BLaER1 treated with 17β-estradiol and CSF1 and Interleukin-3, amounts not matched to agents 10 nM and 100 nM (cell line): ENCODE results near the gene ODR4.
"Not testable (repeated sequence)": the region's sequence is repeated elsewhere in the genome, so short reads cannot be mapped to it uniquely, and the experiment has no call there.

Experiments used
- H3K27ac ChIP-seq, 11 experiments: shearing (Covaris generic); formaldehyde crosslinking; 2 replicates each; pipeline ENCODE4 v1.8.1; 2022
- H3K27me3 ChIP-seq, 11 experiments: shearing (Covaris generic); formaldehyde crosslinking; 2 replicates each; pipeline ENCODE4 v1.8.1; 2022
- H3K36me3 ChIP-seq, 11 experiments: shearing (Covaris generic); formaldehyde crosslinking; 2 replicates each; pipeline ENCODE4 v1.8.1; 2022
- H3K4me1 ChIP-seq, 10 experiments: shearing (Covaris generic); formaldehyde crosslinking; 2 replicates each; pipeline ENCODE4 v1.8.1; 2022
- H3K4me2 ChIP-seq, 11 experiments: shearing (Covaris generic); formaldehyde crosslinking; 2 replicates each; pipeline ENCODE4 v1.8.1; 2022
- H3K4me3 ChIP-seq, 10 experiments: shearing (Covaris generic); formaldehyde crosslinking; 2 replicates each; pipeline ENCODE4 v1.8.1; 2022
- H3K9ac ChIP-seq, 11 experiments: shearing (Covaris generic); formaldehyde crosslinking; 2 replicates each; pipeline ENCODE4 v1.8.1; 2022
- H3K9me3 ChIP-seq, 11 experiments: shearing (Covaris generic); formaldehyde crosslinking; replicated peaks in 1 of 11; 2 replicates each; pipeline ENCODE4 v1.8.1; 2022
- H4K20me1 ChIP-seq, 11 experiments: shearing (Covaris generic); formaldehyde crosslinking; 2 replicates each; pipeline ENCODE4 v1.8.1; 2022
- Cebpa-rat ChIP-seq, 11 experiments: shearing (Covaris generic); IDR thresholded peaks; 2 replicates each; pipeline ENCODE4 v1.8.1; 2022

Gene ODR4

DNA sequence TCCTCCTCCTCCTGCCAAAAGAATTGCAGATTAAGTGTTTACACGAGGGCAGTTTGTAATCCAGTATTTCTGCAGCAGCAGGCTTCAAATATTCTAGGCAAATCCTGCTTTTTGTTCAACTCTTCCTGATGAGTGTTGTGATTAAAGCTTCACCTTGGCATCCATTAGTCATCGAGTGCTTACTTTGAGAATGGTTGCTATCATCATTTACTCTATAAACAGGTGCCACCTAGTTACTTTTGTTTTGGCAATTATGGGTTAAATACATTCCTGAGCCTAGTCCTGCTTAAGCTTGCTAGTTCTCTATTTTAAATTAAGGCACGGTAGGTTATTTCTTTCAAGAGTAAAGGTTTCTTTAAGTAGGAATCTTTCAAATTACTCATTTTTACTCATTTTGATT, 64.9 kb downstream of the ODR4 start:
- TF ChIP-seq Cebpa-rat (IDR thresholded peaks at IDR 0.05), result no peak
- no peaks in the 10 kb centered on the region for H3K27me3 ChIP-seq
- no peak overlapping the region for H3K27ac ChIP-seq
- no peak overlapping the region for H3K9ac ChIP-seq
- peaks cover 0 to 15% (median 8%) of the 10 kb centered on the region in 11 experiments; a peak in 9 of 22 replicates for H3K36me3 ChIP-seq
- peaks cover 0 to 46% (median 17%) of the 10 kb centered on the region in 10 experiments; a peak in 13 of 20 replicates for H3K4me1 ChIP-seq
- no peak overlapping the region for H3K4me3 ChIP-seq
- no peaks in the 10 kb centered on the region for H4K20me1 ChIP-seq
- H3K4me2 ChIP-seq, result no peak overlapping the region
- H3K9me3 ChIP-seq, result 0 out of 22 replicates have a peak, but pooled peaks cover 0 to 6% (median 0%) of the 10 kb centered on the region in 11 experiments

DNA sequence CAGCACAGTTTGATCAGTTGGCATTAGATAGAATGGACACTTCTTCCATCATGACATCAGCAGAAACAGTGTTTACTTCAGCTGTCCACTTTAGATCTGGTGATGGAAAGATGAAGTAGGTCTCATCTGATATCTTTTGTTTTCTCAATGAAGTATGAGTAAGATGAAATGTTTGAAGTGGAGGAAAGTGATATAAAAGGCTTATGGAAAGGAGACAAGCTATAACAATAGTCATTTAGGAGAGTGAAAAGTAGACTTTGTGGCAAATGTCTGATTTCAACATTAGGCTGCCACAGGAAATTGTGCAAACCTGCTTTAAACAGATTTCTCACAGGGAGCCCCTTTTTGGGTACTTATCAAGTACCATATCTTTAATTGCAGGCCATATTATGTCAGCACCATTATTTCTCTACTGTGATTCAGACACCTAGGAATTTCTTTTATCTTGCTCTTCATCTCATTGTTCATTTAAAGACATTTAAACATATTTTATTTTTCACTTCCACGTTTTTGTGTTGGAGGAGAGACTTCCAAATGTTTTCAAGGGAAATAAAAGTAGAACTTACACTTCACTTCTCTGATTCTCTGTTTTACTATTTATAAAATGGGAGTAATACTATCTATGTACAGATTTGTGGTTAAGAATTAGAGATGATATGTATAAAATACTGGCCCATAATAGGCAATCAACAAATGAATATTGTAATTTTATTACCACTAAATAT, 67.2 kb downstream of the ODR4 start:
- TF ChIP-seq Cebpa-rat (IDR thresholded peaks at IDR 0.05), result peak in 2 of 11 experiments; percentile 36 to 52; a peak in 2 of 22 replicates
- no peaks in the 10 kb centered on the region for H3K27me3 ChIP-seq

GRCh38 chr1:186443638-186444037, 68.0 kb downstream of the ODR4 start:
- no peak for TF ChIP-seq Cebpa-rat (IDR thresholded peaks at IDR 0.05)
- peak overlapping the region in 1 of 11 experiments; percentile 31; a peak in 2 of 22 replicates for H3K4me2 ChIP-seq
- no peaks in the 10 kb centered on the region for H3K36me3 ChIP-seq
- peaks cover 0 to 41% (median 17%) of the 10 kb centered on the region in 10 experiments; a peak in 13 of 20 replicates for H3K4me1 ChIP-seq
- peak overlapping the region in 2 of 11 experiments; percentile 38 to 71; a peak in 3 of 22 replicates for H3K27ac ChIP-seq
- H3K4me3 ChIP-seq, result no peak overlapping the region
- no peak overlapping the region for H3K9ac ChIP-seq
- no peaks in the 10 kb centered on the region for H4K20me1 ChIP-seq
- no peaks in the 10 kb centered on the region for H3K9me3 ChIP-seq
- no peaks in the 10 kb centered on the region for H3K27me3 ChIP-seq

More for the DNA sequence above, 67.2 kb downstream of the ODR4 start:
- Histone ChIP-seq H3K4me1 (peaks cover 0 to 46% (median 17%) of the 10 kb centered on the region in 10 experiments; a peak in 13 of 20 replicates), H3K4me3 (peak overlapping the region in 1 of 10 experiments; percentile 34; a peak in 1 of 20 replicates), H3K9ac (peak overlapping the region in 3 of 11 experiments; percentile 20 to 39 (median 31); a peak in 3 of 22 replicates), H3K36me3 (no peaks in the 10 kb centered on the region), H3K9me3 (no peaks in the 10 kb centered on the region), H3K27ac (peak overlapping the region in 9 of 11 experiments; percentile 18 to 75 (median 47); a peak in 15 of 22 replicates), H3K4me2 (peak overlapping the region in 8 of 11 experiments; percentile 42 to 66 (median 60); a peak in 14 of 22 replicates), H4K20me1 (no peaks in the 10 kb centered on the region)

DNA sequence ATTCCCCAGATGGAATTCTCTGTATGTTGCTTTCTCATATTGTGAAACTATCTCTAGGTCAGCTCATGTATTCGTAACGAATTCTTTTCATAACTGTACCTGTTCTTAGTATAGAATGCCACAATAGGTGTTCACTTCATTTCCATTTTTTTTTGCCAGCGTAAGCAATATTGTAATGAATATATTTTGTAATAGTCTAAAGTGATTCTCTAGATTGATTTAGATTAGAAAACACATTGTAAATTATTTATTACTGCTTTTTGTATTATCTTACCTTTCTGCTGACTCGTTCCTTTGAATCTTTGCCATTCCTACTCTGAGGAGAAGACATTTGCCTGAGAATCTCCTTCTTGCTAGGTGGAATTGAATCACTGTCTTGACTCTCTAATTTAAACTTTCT, 70.5 kb downstream of the ODR4 start:
- no peak overlapping the region for H3K4me2 ChIP-seq
- H4K20me1 ChIP-seq, result no peaks in the 10 kb centered on the region
- H3K27ac ChIP-seq, result no peak overlapping the region
- H3K9me3 ChIP-seq, result no peaks in the 10 kb centered on the region
- H3K36me3 ChIP-seq, result no peaks in the 10 kb centered on the region
- no peak overlapping the region for H3K4me3 ChIP-seq
- no peak for TF ChIP-seq Cebpa-rat (IDR thresholded peaks at IDR 0.05)
- H3K4me1 ChIP-seq, result peaks cover 0 to 31% (median 17%) of the 10 kb centered on the region in 10 experiments; a peak in 13 of 20 replicates
- H3K27me3 ChIP-seq, result no peaks in the 10 kb centered on the region
- no peak overlapping the region for H3K9ac ChIP-seq

DNA sequence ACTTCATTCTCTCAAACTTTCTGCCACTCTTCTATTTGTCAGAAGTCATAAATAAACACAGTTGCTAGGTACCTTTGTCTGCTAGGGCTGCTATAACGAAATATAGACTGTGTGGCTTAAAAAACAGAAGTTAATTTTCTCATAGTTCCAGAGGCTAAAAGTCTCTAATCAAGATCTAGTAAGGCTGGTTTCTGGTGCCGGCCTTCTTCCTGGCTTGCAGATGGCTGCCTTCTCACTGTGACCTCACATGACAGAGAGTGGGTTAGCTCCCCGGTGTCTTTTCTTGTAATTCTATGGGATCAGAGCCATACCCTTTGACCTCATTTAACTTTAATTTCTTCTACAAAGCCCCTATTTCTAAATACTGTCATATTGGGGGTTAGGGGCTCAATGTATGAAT, 79.3 kb downstream of the ODR4 start:
- Histone ChIP-seq H3K4me2 (no peak overlapping the region), H3K9ac (no peak overlapping the region), H3K27ac (no peak overlapping the region), H3K36me3 (no peaks in the 10 kb centered on the region; a peak in 1 of 22 replicates), H4K20me1 (no peaks in the 10 kb centered on the region), H3K27me3 (no peaks in the 10 kb centered on the region), H3K9me3 (no peaks in the 10 kb centered on the region), H3K4me1 (no peaks in the 10 kb centered on the region), H3K4me3 (no peak overlapping the region)
- no peak for TF ChIP-seq Cebpa-rat (IDR thresholded peaks at IDR 0.05)

DNA sequence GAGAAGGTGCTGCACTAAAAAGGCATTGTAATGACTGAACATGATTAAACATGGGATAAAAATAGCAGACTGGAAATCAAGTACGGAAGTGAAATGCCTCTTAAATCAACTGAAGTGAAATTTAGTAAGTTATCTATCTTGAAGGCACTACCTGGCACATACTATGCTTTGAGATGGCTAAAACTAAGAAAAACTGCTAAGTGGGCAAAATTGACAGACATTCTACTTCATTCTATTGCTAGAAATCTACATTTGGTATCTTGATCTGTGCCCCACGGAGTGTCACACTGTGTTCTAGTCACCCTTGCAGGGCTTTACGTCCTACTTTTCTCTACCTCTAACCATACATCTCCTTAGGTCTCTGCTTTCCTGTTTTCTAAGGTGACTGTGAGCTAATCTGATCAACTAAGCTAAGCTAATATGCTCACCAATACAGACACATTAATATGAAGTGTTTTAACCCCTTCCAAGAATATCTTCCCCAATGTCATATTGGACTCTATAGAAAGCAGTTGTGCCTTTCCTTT, 81.2 kb downstream of the ODR4 start:
- Histone ChIP-seq H3K4me2 (no peak overlapping the region), H3K27me3 (no peaks in the 10 kb centered on the region), H3K9me3 (no peaks in the 10 kb centered on the region), H4K20me1 (no peaks in the 10 kb centered on the region), H3K4me3 (no peak overlapping the region), H3K36me3 (no peaks in the 10 kb centered on the region; a peak in 1 of 22 replicates), H3K4me1 (no peaks in the 10 kb centered on the region), H3K9ac (no peak overlapping the region), H3K27ac (no peak overlapping the region)
- TF ChIP-seq Cebpa-rat (IDR thresholded peaks at IDR 0.05), result no peak

GRCh38 chr1:186459161-186459560, 83.5 kb downstream of the ODR4 start:
- not testable (repeated sequence) for H3K27ac ChIP-seq, H3K27me3 ChIP-seq, H4K20me1 ChIP-seq, H3K36me3 ChIP-seq, H3K4me3 ChIP-seq, H3K9ac ChIP-seq, H3K9me3 ChIP-seq, H3K4me1 ChIP-seq, H3K4me2 ChIP-seq

GRCh38 chr1:186461014-186461413, 85.4 kb downstream of the ODR4 start, which contains the start of gene PDC:
TSS of gene PDC (minus strand) at chr1:186461114. CDS start at chr1:186449459, 11,655 bp downstream.
- Histone ChIP-seq H3K4me1 (no peaks in the 10 kb centered on the region), H3K27ac (no peak within 1 kb of the TSS)
- no peak for TF ChIP-seq Cebpa-rat (IDR thresholded peaks at IDR 0.05)

GRCh38 chr1:186463511-186463910, 87.9 kb downstream of the ODR4 start:
- Histone ChIP-seq H3K27me3 (no peaks in the 10 kb centered on the region), H3K36me3 (no peaks in the 10 kb centered on the region), H3K9ac (no peak overlapping the region), H3K4me3 (no peak overlapping the region), H3K4me2 (no peak overlapping the region), H3K9me3 (no peaks in the 10 kb centered on the region), H3K4me1 (no peaks in the 10 kb centered on the region), H4K20me1 (no peaks in the 10 kb centered on the region), H3K27ac (no peak overlapping the region)
- no peak for TF ChIP-seq Cebpa-rat (IDR thresholded peaks at IDR 0.05)

More at GRCh38 chr1:186461014-186461413, 85.4 kb downstream of the ODR4 start, which contains the start of gene PDC:
- Histone ChIP-seq H3K27me3 (no peaks in the 10 kb centered on the region), H3K36me3 (no peaks in the 10 kb centered on the region), H3K4me2 (no peak within 1 kb of the TSS), H3K9me3 (no peaks in the 10 kb centered on the region), H4K20me1 (no peaks in the 10 kb centered on the region), H3K9ac (no peak within 1 kb of the TSS), H3K4me3 (no peak within 1 kb of the TSS)
